ENCODE results near the gene NFE2. TPM values are rescaled to one million over a fixed set of nuclear protein-coding genes. Genes with fewer than 3 reads are reported as not detected.

Gene NFE2
- total and polyA plus RNA-seq, 2 donors (not counting 3 experiments of a cell fraction or from before 2014, with no cell fraction given): not detected

GRCh38 chr12:54349679-54350078, 48.9 kb upstream of the NFE2 start:
- no peaks in the 10 kb centered on the region for H3K9me1 ChIP-seq (replicated peaks; ENCODE audit: control insufficient read depth, extremely low read depth, insufficient read depth, low read length)
- intact Hi-C loops (cut with micrococcal nuclease) (no loop called here), dilution Hi-C loops (cut with MboI; ENCODE audit: extremely low pct_ligation_motif_present, low sequenced_read_pairs) (no loop called here)
- no peak for TF ChIP-seq MAX (IDR thresholded peaks at IDR 0.05; ENCODE audit: insufficient read depth, insufficient read length)
- TF ChIP-seq POLR2A (IDR thresholded peaks at IDR 0.05; ENCODE audit: low read depth, low read length): no peak
- no peak for TF ChIP-seq MYC (IDR thresholded peaks at IDR 0.05; ENCODE audit: low read depth, low read length)
- no peak for TF ChIP-seq JUN (IDR thresholded peaks at IDR 0.05; ENCODE audit: borderline replicate concordance, insufficient read depth, insufficient read length, low read depth)
- TF ChIP-seq EZH2 (IDR thresholded peaks at IDR 0.05; ENCODE audit: borderline replicate concordance, low read depth, low read length, severe bottlenecking): no peak
- TF ChIP-seq FOS (IDR thresholded peaks at IDR 0.05; ENCODE audit: borderline replicate concordance, insufficient read depth, low read length): no peak
- no peak for TF ChIP-seq CTCF (IDR thresholded peaks at IDR 0.05; ENCODE audit: extremely low read depth in 1 of 2, insufficient read depth in 1 of 2, low read depth in 1 of 2, low read length in 2 of 2)
- TF ChIP-seq GATA2 (IDR thresholded peaks at IDR 0.05; ENCODE audit: insufficient read depth, insufficient read length, low read depth, low read length): no peak
- H4K20me1 ChIP-seq (replicated peaks; ENCODE audit: control insufficient read depth, extremely low read depth, insufficient read depth, low read length): no peaks in the 10 kb centered on the region
- no peak overlapping the region for H2AFZ ChIP-seq (ENCODE audit: low read depth, low read length)
- no peaks in the 10 kb centered on the region for H3K79me2 ChIP-seq (ENCODE audit: control insufficient read depth, insufficient read depth, low read length)
- ChIA-PET CTCF (interaction anchor here (0.8 to 1.4 kb wide), 5 partner anchors 9 to 98 kb away, joined by 3 to 4 read pairs (median 3); no protein-coding TSS in a partner anchor), POLR2A (no interaction called here)
- no peak for DNase-seq (ENCODE audit: low read depth, low spot score)
- no peaks in the 10 kb centered on the region for H3K4me1 ChIP-seq (ENCODE audit: control insufficient read depth, extremely low read depth, insufficient read depth, low read length)
- no peak overlapping the region for H3K27ac ChIP-seq (ENCODE audit: insufficient read depth, low read depth, low read length)
- H3K36me3 ChIP-seq (ENCODE audit: control insufficient read depth in 2 of 2, extremely low read depth in 1 of 2, insufficient read depth in 2 of 2, low read length in 2 of 2): peaks cover 28 to 31% of the 10 kb centered on the region in 2 experiments
- no peaks in the 10 kb centered on the region for H3K27me3 ChIP-seq (ENCODE audit: control insufficient read depth in 2 of 2, insufficient read depth in 2 of 2, low read length in 2 of 2)
- H3K4me3 ChIP-seq (replicated peaks in 1 of 3; ENCODE audit: insufficient read depth in 1 of 3, low read depth in 1 of 3, low read length in 3 of 3): no peak overlapping the region
- no TSS peak for BruUV-seq (replicated peaks)
- H3K4me2 ChIP-seq (ENCODE audit: insufficient read depth, low read length): no peak overlapping the region
- no peak for FAIRE-seq
- no peak overlapping the region for H3K9ac ChIP-seq (replicated peaks; ENCODE audit: extremely low read depth, insufficient read depth, low read length)
- H3K9me3 ChIP-seq (replicated peaks; ENCODE audit: control insufficient read depth, insufficient read depth, low read length): no peaks in the 10 kb centered on the region
